OCI-LY3 (cell line): ENCODE measurements around the gene RBM14.

Experiments used
- CTCF ChIP-seq: fragments of 200-600, 300-600 bp; sonication (generic); IDR thresholded peaks from 2 replicates; pipeline ENCODE4 v1.5.1; 2014; ENCODE audit warnings: antibody characterized with exemption, low read length, low read depth
- EZH2phosphoT487 ChIP-seq: fragments of 200-600 bp; shearing (Covaris generic); IDR thresholded peaks from 2 replicates; pipeline ENCODE4 v1.6.1; 2018; ENCODE audit warnings: antibody characterized with exemption, mixed run types, low read depth

GRCh38 chr11:66600631-66601233, 15.7 kb upstream of the RBM14 start:
- TF ChIP-seq CTCF = no peak
- TF ChIP-seq EZH2phosphoT487 = no peak
